HepG2 (cell line): ENCODE measurements around the gene MX2. TPM values are rescaled to one million over a fixed set of nuclear protein-coding genes. Genes with fewer than 3 reads are reported as not detected.

Experiments
- ATAC-seq: fragments of 200-7000 bp; cut with Tn5 transposase; 3 replicates; pipeline ENCODE4 v1.9.1; 2020; ENCODE audit warnings: mild to moderate bottlenecking, moderate library complexity
- BruUV-seq: library from RNA; stranded (reverse); fragments of 400-500 nt; replicated peaks from 2 replicates; lab custom pipeline; 2021; lab: Mats Ljungman, UMichigan
- CTCF ChIA-PET: fragments of 300-600 bp; formaldehyde crosslinking; extraction: SDS; loops from one replicate; lab custom pipeline; 2021; ENCODE audit warnings: low total read pairs, inconsistent platforms, low intra/inter-chr PET ratio; lab: Yijun Ruan, JAX
- POLR2A ChIA-PET: fragments of 350-600 bp; sonication (Branson Sonifier 250); formaldehyde crosslinking; loops from one replicate; lab custom pipeline; 2020; ENCODE audit warnings: antibody characterized with exemption, inconsistent platforms; lab: Yijun Ruan, JAX
- DNase-seq: peaks from one replicate; pipeline ENCODE4 v3.0.0-alpha.2; 2015; ENCODE audit warnings: low spot score
- FAIRE-seq: peaks from 3 replicates; lab custom pipeline; 2011; peaks lifted over from hg19 to GRCh38; lab: Jason Lieb, UNC
- H2AFZ ChIP-seq: one replicate; pipeline ENCODE4 v1.6.1; 2011; ENCODE audit warnings: low read length, inconsistent platforms
- H3K27ac ChIP-seq: fragments of 300-600 bp; 3 replicates; pipeline ENCODE4 v1.8.0; 2011; ENCODE audit warnings: mixed run types, mild to moderate bottlenecking, mixed read lengths, low read length, inconsistent platforms; ENCODE audit not compliant: insufficient read depth; ENCODE audit errors: extremely low read length
- H3K27me3 ChIP-seq, 2 experiments: fragments of 200-600 bp in 1 of 2; 2 replicates in 1 of 2; 3 replicates in 1 of 2; pipeline versions ENCODE4 v1.6.0 to v1.8.0; 2011; ENCODE audit warnings: low read length in 2 of 2, mild to moderate bottlenecking in 2 of 2, moderate library complexity in 2 of 2, inconsistent platforms in 1 of 2; ENCODE audit not compliant: insufficient read depth in 2 of 2, control insufficient read depth in 1 of 2
- H3K36me3 ChIP-seq, 2 experiments: fragments of 200-600 bp in 1 of 2; replicated peaks in 1 of 2; 2 replicates in 1 of 2; 3 replicates in 1 of 2; pipeline versions ENCODE4 v1.5.1 to v1.8.0; 2011; ENCODE audit warnings: low read length in 2 of 2, inconsistent platforms in 1 of 2; ENCODE audit not compliant: insufficient read depth in 2 of 2, control insufficient read depth in 1 of 2
- H3K4me1 ChIP-seq: 2 replicates; pipeline ENCODE4 v1.5.1; 2012; ENCODE audit warnings: low read length, inconsistent platforms; ENCODE audit not compliant: insufficient read depth
- H3K4me2 ChIP-seq: 2 replicates; pipeline ENCODE4 v1.6.0; 2011; ENCODE audit warnings: low read depth, low read length, inconsistent platforms
- H3K4me3 ChIP-seq, 3 experiments: fragments of 200-600 bp in 1 of 3; sonication (generic), shearing (Covaris generic) in 1 of 3; replicated peaks in 1 of 3; 2 replicates each; pipeline ENCODE4 v1.5.1; 2011 to 2016; ENCODE audit warnings: low read length in 3 of 3, inconsistent platforms in 2 of 3, low read depth in 2 of 3, mild to moderate bottlenecking in 2 of 3, control low read depth in 1 of 3, mixed read lengths in 1 of 3; ENCODE audit not compliant: insufficient read depth in 1 of 3
- H3K79me2 ChIP-seq: one replicate; pipeline ENCODE4 v1.6.1; 2011; ENCODE audit warnings: low read length, inconsistent platforms; ENCODE audit not compliant: insufficient read depth
- H3K9ac ChIP-seq: 2 replicates; pipeline ENCODE4 v1.6.0; 2011; ENCODE audit warnings: mild to moderate bottlenecking, low read depth, low read length, inconsistent platforms; ENCODE audit not compliant: insufficient read depth
- H3K9me3 ChIP-seq: 2 replicates; pipeline ENCODE4 v1.5.1; 2012; ENCODE audit warnings: mild to moderate bottlenecking, low read length
- H4K20me1 ChIP-seq: 2 replicates; pipeline ENCODE4 v1.6.0; 2011; ENCODE audit warnings: inconsistent platforms, mild to moderate bottlenecking, low read length, moderate library complexity; ENCODE audit not compliant: insufficient read depth
- DNMT3B ChIP-seq: conservative IDR thresholded peaks from 2 replicates; pipeline ENCODE4 v1.6.1; 2016; ENCODE audit warnings: missing biosample characterization, control low read depth
- JUNB ChIP-seq: sonication (generic); formaldehyde crosslinking; IDR thresholded peaks from 2 replicates; pipeline ENCODE4 v1.8.0; 2022; ENCODE audit warnings: missing genetic modification reagents, mild to moderate bottlenecking, borderline replicate concordance
- JUND ChIP-seq: sonication (generic); formaldehyde crosslinking; IDR thresholded peaks from 2 replicates; pipeline ENCODE4 v1.8.0; 2022; ENCODE audit warnings: mild to moderate bottlenecking, missing genetic modification reagents
- KLF11 ChIP-seq: IDR thresholded peaks from 2 replicates; pipeline ENCODE4 v1.6.1; 2016; ENCODE audit warnings: missing compliant biosample characterization
- MED1 ChIP-seq: sonication (generic); formaldehyde crosslinking; IDR thresholded peaks from 2 replicates; pipeline ENCODE4 v1.4.0; 2020; ENCODE audit warnings: missing genetic modification reagents
- MIER3 ChIP-seq: IDR thresholded peaks from 2 replicates; pipeline ENCODE4 v1.6.1; 2016; ENCODE audit warnings: missing compliant biosample characterization, borderline replicate concordance
- NFRKB ChIP-seq: fragments of 450-650 bp; IDR thresholded peaks from 2 replicates; pipeline ENCODE4 v1.6.1; 2017
- NPAS2 ChIP-seq: sonication (generic); formaldehyde crosslinking; IDR thresholded peaks from 2 replicates; pipeline ENCODE4 v1.8.0; 2022; ENCODE audit warnings: mild to moderate bottlenecking, missing genetic modification reagents, borderline replicate concordance
- POGZ ChIP-seq: sonication (generic); formaldehyde crosslinking; IDR thresholded peaks from 2 replicates; pipeline ENCODE4 v1.4.0; 2020; ENCODE audit warnings: mild to moderate bottlenecking, missing genetic modification reagents
- ZNF263 ChIP-seq: sonication (generic); formaldehyde crosslinking; IDR thresholded peaks from 2 replicates; pipeline ENCODE4 v1.4.0; 2020; ENCODE audit warnings: missing genetic modification reagents
- ZNF510 ChIP-seq: sonication (generic); formaldehyde crosslinking; IDR thresholded peaks from 2 replicates; pipeline ENCODE4 v1.4.0; 2020; ENCODE audit warnings: low read depth, mild to moderate bottlenecking, missing genetic modification reagents
- WGBS: methylation state at CpG from one replicate; pipeline ENCODE4 v1.1.6; 2017; ENCODE audit warnings: low lambda C conversion rate; 5-methylcytosine and 5-hydroxymethylcytosine counted together
- in situ Hi-C: cut with HindIII; loops from 2 replicates; pipeline ENCODE4 v1.10.0; 2017; ENCODE audit warnings: low pct_unique_long_range_greater_than_20kb; ENCODE audit not compliant: extremely low pct_ligation_motif_present
- intact Hi-C: fragments of 100-400 bp; cut with micrococcal nuclease; formaldehyde crosslinking; loops from one replicate; pipeline ENCODE4 v1.10.0; 2022; ENCODE audit not compliant: unreplicated experiment
- polyA plus RNA-seq, 8 experiments: library from polyadenylated mRNA; depleted of rRNA in 3 of 8; stranded (reverse) in 7 of 8; unstranded in 1 of 8; fragments of >200 nt; fragmentation: Illumina TruSeq in 4 of 8; extraction: Trizol in 4 of 8; gene quantifications; 2 replicates each; pipeline versions ENCODE4 v1.2.1 to v1.2.3, GENCODE V29; 2011 to 2016; ENCODE audit warnings: low read depth in 4 of 8, missing spikeins in 1 of 8, mixed read lengths in 1 of 8; ENCODE audit not compliant: insufficient read depth in 1 of 8
- total RNA-seq, 5 experiments: library from RNA; depleted of rRNA; stranded (reverse); fragments of >200 nt; fragmentation: Illumina TruSeq; extraction: Trizol; gene quantifications; 2 replicates each; pipeline ENCODE4 v1.2.3, GENCODE V29; 2016; ENCODE audit warnings: low read depth in 1 of 5
- TF ChIP-seq, protein P1 (sequence below): sonication (generic); formaldehyde crosslinking; IDR thresholded peaks from 2 replicates; pipeline ENCODE4 v1.9.0; 2022; ENCODE audit warnings: missing genetic modification reagents, mild to moderate bottlenecking, borderline replicate concordance
- TF ChIP-seq, protein P2 (sequence below): sonication (generic); formaldehyde crosslinking; IDR thresholded peaks from 2 replicates; pipeline ENCODE4 v1.4.0; 2020; ENCODE audit warnings: missing genetic modification reagents
- TF ChIP-seq, protein P3 (sequence below): sonication (generic); formaldehyde crosslinking; IDR thresholded peaks from 2 replicates; pipeline ENCODE4 v1.8.1; 2023; ENCODE audit warnings: mild to moderate bottlenecking, missing genetic modification reagents

MX2 gene
- total and polyA plus RNA-seq, 2 of the 13 experiments (the other 11 are each of a cell fraction or from before 2014, with no cell fraction given), result 24.0 to 35.7 TPM

DNA sequence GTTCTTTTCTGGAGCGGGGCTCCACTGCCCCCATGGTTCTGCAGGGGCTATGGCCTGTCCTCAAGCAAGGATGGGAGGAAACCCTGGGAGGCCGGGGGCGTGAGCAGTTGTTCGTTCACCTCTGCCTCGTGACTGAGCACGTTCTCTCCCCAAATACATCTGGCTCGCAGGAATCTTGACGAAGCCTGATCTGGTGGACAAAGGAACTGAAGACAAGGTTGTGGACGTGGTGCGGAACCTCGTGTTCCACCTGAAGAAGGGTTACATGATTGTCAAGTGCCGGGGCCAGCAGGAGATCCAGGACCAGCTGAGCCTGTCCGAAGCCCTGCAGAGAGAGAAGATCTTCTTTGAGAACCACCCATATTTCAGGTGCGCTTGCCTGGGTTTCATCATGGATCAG, 79.7 kb downstream of the MX2 start (continued):
- TF ChIP-seq ZNF263 (CRISPR knock-in tag), result no peak

DNA sequence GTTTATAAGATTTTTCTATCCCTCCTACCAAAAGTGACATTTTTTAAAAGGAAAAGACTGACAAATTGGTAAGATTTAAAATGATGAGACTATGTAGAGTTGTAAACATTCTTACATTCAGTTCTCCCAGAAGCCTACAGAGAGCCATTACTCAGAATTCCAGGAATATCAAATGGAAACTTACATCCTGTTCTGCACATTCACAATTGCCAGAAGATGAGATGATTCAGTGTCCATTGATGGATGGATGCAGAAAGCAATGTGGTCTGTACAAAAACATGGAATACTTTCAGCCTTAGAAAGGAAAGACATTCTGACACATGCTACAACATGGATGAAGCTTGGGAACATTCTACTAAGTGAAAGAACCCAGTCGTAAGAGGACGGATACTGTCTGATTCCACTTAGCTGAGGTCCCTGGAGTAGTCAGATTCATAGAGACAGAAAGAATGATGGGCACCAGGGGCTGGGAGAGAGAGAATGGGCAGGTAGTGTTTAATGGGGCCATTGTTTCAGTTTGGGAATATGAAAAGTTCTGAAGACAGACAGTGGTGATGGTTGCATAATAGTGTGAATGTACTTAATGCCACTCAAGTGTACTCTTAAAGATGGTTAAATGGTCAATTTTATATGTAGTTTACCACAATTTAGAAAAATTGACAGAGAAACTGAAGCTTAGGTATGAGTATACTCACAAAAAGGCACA, 80.8 kb downstream of the MX2 start:
- in situ Hi-C loops, result no loop called here
- ATAC-seq, result no peak
- Histone ChIP-seq H3K4me1 (no peaks in the 10 kb centered on the region), H3K4me2 (no peak overlapping the region), H3K9me3 (no peaks in the 10 kb centered on the region), H4K20me1 (no peaks in the 10 kb centered on the region), H3K36me3 (no peaks in the 10 kb centered on the region), H2AFZ (no peak overlapping the region), H3K9ac (no peak overlapping the region), H3K27me3 (no peaks in the 10 kb centered on the region)
- 95% methylated on average over 2 of the region's 2 CpGs for WGBS
- no TSS peak for BruUV-seq
- POLR2A ChIA-PET, result no interaction called here
- intact Hi-C loops, result no loop called here
- TF ChIP-seq NPAS2 (CRISPR knock-in tag) (no peak), ZNF510 (no peak), MED1 (CRISPR knock-in tag) (no peak), DNMT3B (CRISPR knock-in tag) (no peak), POGZ (CRISPR knock-in tag) (no peak), JUNB (no peak)
- TF ChIP-seq, all 625 proteins: peak for 0
- DNase-seq (no peak), FAIRE-seq (no peak)
- CTCF ChIA-PET, result no interaction called here
- Histone ChIP-seq H3K79me2 (no peaks in the 10 kb centered on the region), H3K4me3 (no peak overlapping the region), H3K27ac (no peak overlapping the region)

DNA sequence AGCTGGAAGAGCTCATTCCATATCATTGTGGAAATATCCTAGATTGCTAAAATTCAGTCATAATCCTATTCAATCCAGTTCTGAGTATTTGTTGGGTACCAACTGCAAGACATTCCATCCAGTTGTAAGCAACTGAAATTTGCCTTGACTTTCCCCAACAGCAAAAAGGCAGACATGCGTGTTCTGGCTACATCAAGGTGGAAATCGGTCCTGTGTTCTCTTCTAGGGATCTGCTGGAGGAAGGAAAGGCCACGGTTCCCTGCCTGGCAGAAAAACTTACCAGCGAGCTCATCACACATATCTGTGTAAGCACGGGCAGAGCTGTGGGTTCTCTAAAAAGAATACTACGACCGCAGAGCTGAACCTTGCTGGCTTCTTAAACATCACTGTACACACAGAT, 81.7 kb downstream of the MX2 start:
- 86% methylated on average over 7 of the region's 7 CpGs for WGBS
- in situ Hi-C loops (no loop called here), intact Hi-C loops (no loop called here)
- Histone ChIP-seq H3K9me3 (no peaks in the 10 kb centered on the region), H3K9ac (no peak overlapping the region), H3K79me2 (no peaks in the 10 kb centered on the region), H3K27me3 (no peaks in the 10 kb centered on the region), H2AFZ (no peak overlapping the region), H4K20me1 (no peaks in the 10 kb centered on the region), H3K4me3 (no peak overlapping the region), H3K4me2 (no peak overlapping the region), H3K36me3 (no peaks in the 10 kb centered on the region), H3K27ac (no peak overlapping the region), H3K4me1 (no peaks in the 10 kb centered on the region)
- BruUV-seq, result no TSS peak
- ChIA-PET CTCF (no interaction called here), POLR2A (no interaction called here)
- ATAC-seq, result no peak
- no peak for DNase-seq
- no peak for FAIRE-seq
- TF ChIP-seq NFRKB (no peak), KLF11 (CRISPR knock-in tag) (no peak), JUND (CRISPR knock-in tag) (no peak), MIER3 (CRISPR knock-in tag) (no peak)
- TF ChIP-seq, protein P1, sequence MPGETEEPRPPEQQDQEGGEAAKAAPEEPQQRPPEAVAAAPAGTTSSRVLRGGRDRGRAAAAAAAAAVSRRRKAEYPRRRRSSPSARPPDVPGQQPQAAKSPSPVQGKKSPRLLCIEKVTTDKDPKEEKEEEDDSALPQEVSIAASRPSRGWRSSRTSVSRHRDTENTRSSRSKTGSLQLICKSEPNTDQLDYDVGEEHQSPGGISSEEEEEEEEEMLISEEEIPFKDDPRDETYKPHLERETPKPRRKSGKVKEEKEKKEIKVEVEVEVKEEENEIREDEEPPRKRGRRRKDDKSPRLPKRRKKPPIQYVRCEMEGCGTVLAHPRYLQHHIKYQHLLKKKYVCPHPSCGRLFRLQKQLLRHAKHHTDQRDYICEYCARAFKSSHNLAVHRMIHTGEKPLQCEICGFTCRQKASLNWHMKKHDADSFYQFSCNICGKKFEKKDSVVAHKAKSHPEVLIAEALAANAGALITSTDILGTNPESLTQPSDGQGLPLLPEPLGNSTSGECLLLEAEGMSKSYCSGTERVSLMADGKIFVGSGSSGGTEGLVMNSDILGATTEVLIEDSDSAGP (CRISPR knock-in tag), result no peak
- TF ChIP-seq, protein P2, sequence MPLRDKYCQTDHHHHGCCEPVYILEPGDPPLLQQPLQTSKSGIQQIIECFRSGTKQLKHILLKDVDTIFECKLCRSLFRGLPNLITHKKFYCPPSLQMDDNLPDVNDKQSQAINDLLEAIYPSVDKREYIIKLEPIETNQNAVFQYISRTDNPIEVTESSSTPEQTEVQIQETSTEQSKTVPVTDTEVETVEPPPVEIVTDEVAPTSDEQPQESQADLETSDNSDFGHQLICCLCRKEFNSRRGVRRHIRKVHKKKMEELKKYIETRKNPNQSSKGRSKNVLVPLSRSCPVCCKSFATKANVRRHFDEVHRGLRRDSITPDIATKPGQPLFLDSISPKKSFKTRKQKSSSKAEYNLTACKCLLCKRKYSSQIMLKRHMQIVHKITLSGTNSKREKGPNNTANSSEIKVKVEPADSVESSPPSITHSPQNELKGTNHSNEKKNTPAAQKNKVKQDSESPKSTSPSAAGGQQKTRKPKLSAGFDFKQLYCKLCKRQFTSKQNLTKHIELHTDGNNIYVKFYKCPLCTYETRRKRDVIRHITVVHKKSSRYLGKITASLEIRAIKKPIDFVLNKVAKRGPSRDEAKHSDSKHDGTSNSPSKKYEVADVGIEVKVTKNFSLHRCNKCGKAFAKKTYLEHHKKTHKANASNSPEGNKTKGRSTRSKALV (CRISPR knock-in tag), result no peak
- TF ChIP-seq, protein P3, sequence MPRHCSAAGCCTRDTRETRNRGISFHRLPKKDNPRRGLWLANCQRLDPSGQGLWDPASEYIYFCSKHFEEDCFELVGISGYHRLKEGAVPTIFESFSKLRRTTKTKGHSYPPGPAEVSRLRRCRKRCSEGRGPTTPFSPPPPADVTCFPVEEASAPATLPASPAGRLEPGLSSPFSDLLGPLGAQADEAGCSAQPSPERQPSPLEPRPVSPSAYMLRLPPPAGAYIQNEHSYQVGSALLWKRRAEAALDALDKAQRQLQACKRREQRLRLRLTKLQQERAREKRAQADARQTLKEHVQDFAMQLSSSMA (CRISPR knock-in tag), result no peak
